H9 (cell line): ENCODE measurements around the gene HOXB1. TPM values are rescaled to one million over a fixed set of nuclear protein-coding genes. Genes with fewer than 3 reads are reported as not detected.
"Not testable (repeated sequence)": the region's sequence is repeated elsewhere in the genome, so short reads cannot be mapped to it uniquely, and the experiment has no call there.

Experiments used
- DNase-seq: peaks from one replicate; pipeline ENCODE4 v3.0.0-alpha.2; 2017
- H2AFZ ChIP-seq: one replicate; pipeline ENCODE4 v1.6.1; 2013; ENCODE audit warnings: mild to moderate bottlenecking, low read length, control low read depth, moderate library complexity
- H2AK5ac ChIP-seq: 2 replicates; pipeline ENCODE4 v1.6.1; 2013; ENCODE audit warnings: low read length, control low read depth, mixed read lengths; ENCODE audit not compliant: insufficient read length
- H2BK120ac ChIP-seq: one replicate; pipeline ENCODE4 v1.6.1; 2013; ENCODE audit warnings: low read depth, mild to moderate bottlenecking, low read length, control low read depth, inconsistent platforms; ENCODE audit not compliant: poor library complexity, severe bottlenecking
- H2BK12ac ChIP-seq: 2 replicates; pipeline ENCODE4 v1.6.1; 2013; ENCODE audit warnings: low read length, control low read depth, mixed read lengths, low read depth; ENCODE audit not compliant: insufficient read length
- H2BK15ac ChIP-seq: 2 replicates; pipeline ENCODE4 v1.6.1; 2013; ENCODE audit warnings: low read depth, low read length, control low read depth
- H2BK20ac ChIP-seq: one replicate; pipeline ENCODE4 v1.6.1; 2013; ENCODE audit warnings: low read depth, mild to moderate bottlenecking, low read length, control low read depth, inconsistent platforms; ENCODE audit not compliant: poor library complexity, severe bottlenecking
- H2BK5ac ChIP-seq: 2 replicates; pipeline ENCODE4 v1.6.1; 2013; ENCODE audit warnings: low read length, control low read depth, mixed read lengths; ENCODE audit not compliant: insufficient read length
- H3K14ac ChIP-seq: 2 replicates; pipeline ENCODE4 v1.6.1; 2013; ENCODE audit warnings: low read length, control low read depth; ENCODE audit not compliant: insufficient read depth
- H3K18ac ChIP-seq: 2 replicates; pipeline ENCODE4 v1.6.1; 2013; ENCODE audit warnings: low read depth, mild to moderate bottlenecking, mixed read lengths, low read length, control low read depth; ENCODE audit not compliant: insufficient read length
- H3K23ac ChIP-seq: 2 replicates; pipeline ENCODE4 v1.6.1; 2013; ENCODE audit warnings: low read length, control low read depth, mixed read lengths, low read depth; ENCODE audit not compliant: insufficient read length
- H3K23me2 ChIP-seq: 2 replicates; pipeline ENCODE4 v1.6.1; 2013; ENCODE audit warnings: low read depth, mild to moderate bottlenecking, mixed read lengths, low read length, control low read depth; ENCODE audit not compliant: insufficient read length, poor library complexity, severe bottlenecking
- H3K27ac ChIP-seq: 2 replicates; pipeline ENCODE4 v1.5.1; 2013; ENCODE audit warnings: low read length, control low read depth, mixed read lengths, low read depth; ENCODE audit not compliant: insufficient read length
- H3K27me3 ChIP-seq: 2 replicates; pipeline ENCODE4 v1.6.1; 2013; ENCODE audit warnings: low read length, control low read depth, inconsistent platforms; ENCODE audit not compliant: insufficient read depth
- H3K4ac ChIP-seq: 2 replicates; pipeline ENCODE4 v1.6.1; 2013; ENCODE audit warnings: low read depth, mild to moderate bottlenecking, control low read depth, inconsistent platforms, low read length, moderate library complexity
- H3K4me1 ChIP-seq: 2 replicates; pipeline ENCODE4 v1.6.1; 2013; ENCODE audit warnings: low read length, control low read depth, inconsistent platforms; ENCODE audit not compliant: insufficient read depth
- H3K4me2 ChIP-seq: 2 replicates; pipeline ENCODE4 v1.6.1; 2013; ENCODE audit warnings: low read length, control low read depth, mixed read lengths; ENCODE audit not compliant: insufficient read length, insufficient read depth
- H3K56ac ChIP-seq: 2 replicates; pipeline ENCODE4 v1.6.1; 2013; ENCODE audit warnings: low read depth, mild to moderate bottlenecking, mixed read lengths, low read length, control low read depth; ENCODE audit not compliant: insufficient read length
- H3K79me1 ChIP-seq: 2 replicates; pipeline ENCODE4 v1.6.1; 2013; ENCODE audit warnings: low read depth, mild to moderate bottlenecking, moderate library complexity, low read length, control low read depth, inconsistent platforms; ENCODE audit not compliant: insufficient read depth, poor library complexity, severe bottlenecking
- H3K79me2 ChIP-seq: 2 replicates; pipeline ENCODE4 v1.6.1; 2013; ENCODE audit warnings: low read length, control low read depth, inconsistent platforms; ENCODE audit not compliant: insufficient read depth
- H3K9ac ChIP-seq: 2 replicates; pipeline ENCODE4 v1.6.1; 2013; ENCODE audit warnings: low read length, control low read depth, mixed read lengths; ENCODE audit not compliant: insufficient read length; ENCODE audit errors: extremely low read depth
- H3K9me3 ChIP-seq: one replicate; pipeline ENCODE4 v1.6.1; 2013; ENCODE audit warnings: low read depth, low read length, inconsistent platforms; ENCODE audit not compliant: control insufficient read depth
- H3T11ph ChIP-seq: one replicate; pipeline ENCODE4 v1.6.1; 2013; ENCODE audit warnings: mild to moderate bottlenecking, low read length, control low read depth, inconsistent platforms
- H4K20me1 ChIP-seq: one replicate; pipeline ENCODE4 v1.6.1; 2013; ENCODE audit not compliant: control insufficient read depth, insufficient read length, insufficient read depth
- H4K5ac ChIP-seq: 2 replicates; pipeline ENCODE4 v1.6.1; 2013; ENCODE audit warnings: low read depth, mild to moderate bottlenecking, mixed read lengths, low read length, control low read depth; ENCODE audit not compliant: insufficient read length
- H4K8ac ChIP-seq: replicated peaks from 2 replicates; pipeline ENCODE4 v1.6.1; 2013; ENCODE audit warnings: low read length, control low read depth, mixed read lengths, low read depth; ENCODE audit not compliant: insufficient read length
- H4K91ac ChIP-seq: 2 replicates; pipeline ENCODE4 v1.6.1; 2013; ENCODE audit warnings: low read depth, mild to moderate bottlenecking, moderate library complexity, mixed read lengths, low read length, control low read depth; ENCODE audit not compliant: insufficient read length
- H3K27ac Mint-ChIP-seq, 3 experiments: 2 replicates in 2 of 3; 3 replicates in 1 of 3; pipeline ENCODE4 v1.8.0; 2020 to 2021; ENCODE audit warnings: mixed read lengths in 3 of 3, mild to moderate bottlenecking in 1 of 3, moderate library complexity in 1 of 3
- H3K27me3 Mint-ChIP-seq: 2 replicates; pipeline ENCODE4 v1.8.0; 2021; ENCODE audit warnings: low read depth, mild to moderate bottlenecking, moderate library complexity, mixed read lengths
- H3K36me3 Mint-ChIP-seq, 3 experiments: 2 replicates in 2 of 3; 3 replicates in 1 of 3; pipeline ENCODE4 v1.8.0; 2020 to 2021; ENCODE audit warnings: low read depth in 3 of 3, mixed read lengths in 3 of 3; ENCODE audit not compliant: insufficient read depth in 1 of 3
- H3K4me1 Mint-ChIP-seq, 2 experiments: 2 replicates each; pipeline ENCODE4 v1.8.0; 2020; ENCODE audit warnings: mixed read lengths in 2 of 2
- H3K4me3 Mint-ChIP-seq, 2 experiments: 2 replicates in 1 of 2; 3 replicates in 1 of 2; pipeline ENCODE4 v1.8.0; 2020 to 2021; ENCODE audit warnings: mild to moderate bottlenecking in 2 of 2, mixed read lengths in 2 of 2, moderate library complexity in 1 of 2
- H3K9me3 Mint-ChIP-seq, 2 experiments: 2 replicates in 1 of 2; 3 replicates in 1 of 2; pipeline ENCODE4 v1.8.0; 2020; ENCODE audit warnings: mild to moderate bottlenecking in 2 of 2, mixed read lengths in 2 of 2, moderate library complexity in 1 of 2
- CTCF ChIP-seq: fragments of 200-600 bp; sonication (generic); conservative IDR thresholded peaks from 3 replicates; pipeline ENCODE4 v1.8.0; 2021; ENCODE audit warnings: antibody characterized with exemption, mild to moderate bottlenecking
- WGBS: extraction: QIAGEN DNeasy Blood & Tissue Kit; methylation state at CpG from one replicate; pipeline ENCODE4 v1.1.7; 2013; ENCODE audit warnings: missing lambda C conversion rate, low lambda C conversion rate, mixed read lengths; ENCODE audit not compliant: insufficient read length; ENCODE audit errors: extremely low coverage; 5-methylcytosine and 5-hydroxymethylcytosine counted together
- total RNA-seq: library from RNA; stranded (reverse); gene quantifications from 2 replicates; pipeline ENCODE4 v1.2.1, GENCODE V29; 2021

HOXB1 gene
- total RNA-seq, 1 experiment from 2014 or later, result not detected

GRCh38 chr17:48483004-48483403, 47.8 kb downstream of the HOXB1 start:
- Histone ChIP-seq H3K56ac (no peak overlapping the region), H3K27me3 (no peaks in the 10 kb centered on the region), H2AFZ (no peak overlapping the region), H3K79me1 (no peaks in the 10 kb centered on the region), H2BK15ac (no peak overlapping the region), H3K79me2 (no peaks in the 10 kb centered on the region), H4K5ac (no peak overlapping the region), H3K4me1 (no peaks in the 10 kb centered on the region), H3T11ph (no peak overlapping the region), H3K4me2 (no peak overlapping the region), H3K27ac (no peak overlapping the region), H4K20me1 (no peaks in the 10 kb centered on the region), H2BK12ac (no peak overlapping the region), H3K23me2 (no peaks in the 10 kb centered on the region), H2BK120ac (no peak overlapping the region), H4K91ac (no peak overlapping the region), H2BK20ac (no peak overlapping the region), H3K4ac (no peak overlapping the region), H4K8ac (no peak overlapping the region), H3K9me3 (no peaks in the 10 kb centered on the region), H3K9ac (no peak overlapping the region), H3K14ac (no peak overlapping the region), H3K18ac (no peak overlapping the region), H2BK5ac (no peak overlapping the region), H3K23ac (no peak overlapping the region), H2AK5ac (no peak overlapping the region)
- WGBS, result no CpG with 5 or more reads among the region's 6 CpGs
- DNase-seq, result no peak
- no peaks in the 10 kb centered on the region for H3K9me3 Mint-ChIP-seq
- H3K4me1 Mint-ChIP-seq, result peaks cover 6 to 9% of the 10 kb centered on the region in 2 experiments; a peak in 3 of 4 replicates
- no peak overlapping the region for H3K4me3 Mint-ChIP-seq
- H3K36me3 Mint-ChIP-seq, result no peaks in the 10 kb centered on the region
- peaks cover 76% of the 10 kb centered on the region for H3K27me3 Mint-ChIP-seq
- H3K27ac Mint-ChIP-seq, result no peak overlapping the region
- TF ChIP-seq CTCF, result no peak

GRCh38 chr17:48482301-48482700, 48.5 kb downstream of the HOXB1 start:
- H3K79me2 ChIP-seq, H3K9me3 Mint-ChIP-seq, H3K23ac ChIP-seq, H3K27ac Mint-ChIP-seq, H3K56ac ChIP-seq, H2BK120ac ChIP-seq, H3K36me3 Mint-ChIP-seq, H4K20me1 ChIP-seq, H2BK12ac ChIP-seq, H3K27me3 ChIP-seq, H3K23me2 ChIP-seq, H4K8ac ChIP-seq, H3K4me3 Mint-ChIP-seq, H3K4me1 ChIP-seq, H2AFZ ChIP-seq, H3K9me3 ChIP-seq, H4K5ac ChIP-seq, H3T11ph ChIP-seq, H2BK15ac ChIP-seq, H2BK5ac ChIP-seq, H3K4ac ChIP-seq, H4K91ac ChIP-seq, H3K79me1 ChIP-seq, H3K4me2 ChIP-seq, H3K14ac ChIP-seq, H3K9ac ChIP-seq, DNase-seq, H3K4me1 Mint-ChIP-seq, H3K18ac ChIP-seq, H3K27ac ChIP-seq, H2BK20ac ChIP-seq, H2AK5ac ChIP-seq: not testable (repeated sequence)
- peaks cover 74% of the 10 kb centered on the region for H3K27me3 Mint-ChIP-seq
- no CpG with 5 or more reads among the region's 4 CpGs for WGBS
